ENCODE measurements around the gene SIPA1L3.

The SIPA1L3 gene

DNA sequence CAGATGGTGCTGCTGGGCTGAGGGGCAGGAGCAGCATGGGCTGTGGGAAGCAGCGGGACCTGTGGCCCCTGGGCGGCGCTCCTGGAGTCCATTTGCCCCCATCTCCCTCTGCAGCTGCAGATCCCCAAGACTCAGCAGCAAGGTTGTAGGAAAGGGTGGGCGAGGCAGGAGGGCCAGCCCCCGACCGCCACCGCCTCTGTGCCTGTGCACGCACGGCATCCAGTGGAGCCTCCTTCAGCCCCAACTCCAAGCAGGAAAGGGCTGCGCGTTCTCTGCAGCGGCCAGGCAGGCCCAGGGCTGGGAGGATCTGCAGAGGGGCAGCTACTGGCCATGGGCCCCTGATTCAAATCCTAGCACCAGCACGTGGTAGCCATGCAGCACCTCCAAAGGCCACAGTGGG lies 296.2 kb downstream of the SIPA1L3 start:
- DNase-seq = no peak

DNA sequence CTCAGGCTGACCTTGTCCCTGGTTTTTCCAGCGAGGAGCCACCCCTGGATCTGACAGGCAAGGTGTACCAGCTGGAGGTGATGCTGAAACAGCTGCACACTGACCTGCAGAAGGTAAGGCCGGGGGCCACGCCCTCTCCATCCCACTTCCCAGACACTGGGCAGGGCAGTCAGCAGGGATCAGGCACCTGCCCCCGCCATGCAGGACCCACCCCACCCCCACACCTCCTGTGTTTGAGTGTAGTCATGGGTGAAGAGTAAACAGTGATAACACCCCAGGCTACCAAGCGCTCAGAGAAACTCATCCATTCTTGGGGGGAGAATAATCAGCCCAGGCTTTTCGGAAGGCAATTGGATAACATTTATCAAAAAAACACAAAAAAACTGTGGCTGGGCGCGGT lies 297.1 kb downstream of the SIPA1L3 start:
- DNase-seq = peak; percentile 20

DNA sequence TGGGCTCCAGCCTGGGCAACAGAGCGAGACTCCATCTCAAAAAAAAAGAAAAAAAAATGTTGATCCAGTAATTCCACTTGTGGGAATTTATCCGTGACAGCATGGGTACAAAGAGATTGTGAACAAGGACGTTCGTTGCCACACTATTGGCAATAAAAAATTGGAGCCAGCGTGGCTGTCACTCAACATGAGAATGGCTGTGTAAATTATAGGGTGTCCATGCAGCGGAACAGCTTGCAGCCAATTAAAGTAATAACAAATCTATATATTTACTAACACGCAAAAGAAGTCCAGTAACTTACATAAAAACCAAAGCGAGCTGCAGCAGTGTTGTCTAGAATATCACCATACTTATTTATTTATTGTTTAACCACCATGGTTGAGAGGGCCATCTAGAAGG lies 297.7 kb downstream of the SIPA1L3 start:
- DNase-seq = no peak

DNA sequence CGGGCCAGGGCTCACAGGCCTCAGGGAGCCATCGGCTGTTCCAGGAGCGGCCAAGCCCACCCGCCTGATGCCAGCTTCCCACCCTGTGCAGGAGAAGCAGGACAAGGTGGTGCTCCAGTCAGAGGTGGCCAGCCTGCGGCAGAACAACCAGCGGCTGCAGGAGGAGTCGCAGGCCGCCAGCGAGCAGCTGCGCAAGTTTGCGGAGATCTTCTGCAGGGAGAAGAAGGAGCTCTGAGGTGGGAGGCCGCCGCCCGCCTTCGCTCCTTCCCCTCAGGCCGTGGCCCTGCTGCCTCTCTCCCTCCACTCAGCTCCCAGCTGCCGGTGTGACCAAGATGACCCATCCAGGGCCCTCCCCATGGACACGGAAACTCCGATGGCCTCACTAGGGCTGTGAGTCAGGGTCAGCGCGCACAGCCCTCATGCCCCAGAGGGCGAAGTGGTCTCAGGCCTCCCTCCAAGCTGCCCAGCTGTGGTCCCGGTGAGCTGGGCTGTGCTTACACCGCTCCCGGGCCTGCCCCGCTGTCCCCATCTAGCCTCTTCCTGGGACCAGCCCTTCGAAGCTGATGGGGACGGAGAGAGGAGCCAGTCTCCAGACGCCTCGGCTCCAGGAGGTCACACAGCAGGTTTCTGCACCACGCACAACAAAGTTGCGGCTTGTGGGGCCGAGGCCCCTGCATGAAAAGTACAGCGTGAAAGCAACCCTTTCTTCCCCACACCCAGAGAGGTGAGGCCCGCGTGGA lies 299.2 kb downstream of the SIPA1L3 start:
- no peak for DNase-seq

DNA sequence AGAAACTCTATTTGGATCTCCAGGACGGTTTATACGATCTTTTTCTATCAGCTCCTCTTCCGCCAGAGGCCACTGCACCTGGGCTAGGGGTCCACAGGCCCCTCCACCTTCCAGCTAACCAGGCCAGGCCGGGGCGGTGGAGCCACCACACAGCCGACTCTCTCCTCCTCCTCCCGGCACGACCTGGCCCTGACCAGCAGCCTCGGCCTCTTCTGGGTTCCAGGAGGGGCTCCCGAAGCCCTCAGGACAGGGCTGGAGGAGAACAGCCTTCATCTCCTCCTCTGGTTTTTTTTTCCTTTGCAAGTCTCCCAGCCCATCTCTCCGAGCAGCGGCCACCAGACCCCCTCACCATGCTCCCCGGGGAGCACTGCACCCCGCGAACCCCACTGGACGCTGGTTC lies 299.9 kb downstream of the SIPA1L3 start:
- DNase-seq = no peak

DNA sequence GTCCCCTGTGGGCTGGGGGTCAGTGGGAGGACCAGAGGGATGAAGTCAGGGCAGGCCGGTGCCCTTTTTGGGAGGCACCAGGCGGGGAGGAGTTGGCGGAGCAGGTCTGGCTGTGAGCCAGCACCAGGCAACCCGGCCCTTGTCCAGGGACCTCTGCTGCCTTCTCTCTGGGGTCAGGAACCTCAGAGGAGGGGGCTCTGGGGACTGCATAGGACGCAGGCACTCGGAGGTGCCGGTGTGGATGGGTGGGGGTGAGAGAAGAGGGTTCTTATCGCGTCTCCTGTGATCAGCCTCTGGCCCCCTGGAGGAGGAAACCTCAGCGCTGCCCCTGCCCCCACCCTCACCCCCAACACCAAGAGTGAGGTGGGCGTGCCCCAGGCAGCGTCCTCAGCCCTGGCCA lies 300.5 kb downstream of the SIPA1L3 start:
- DNase-seq = no peak

DNA sequence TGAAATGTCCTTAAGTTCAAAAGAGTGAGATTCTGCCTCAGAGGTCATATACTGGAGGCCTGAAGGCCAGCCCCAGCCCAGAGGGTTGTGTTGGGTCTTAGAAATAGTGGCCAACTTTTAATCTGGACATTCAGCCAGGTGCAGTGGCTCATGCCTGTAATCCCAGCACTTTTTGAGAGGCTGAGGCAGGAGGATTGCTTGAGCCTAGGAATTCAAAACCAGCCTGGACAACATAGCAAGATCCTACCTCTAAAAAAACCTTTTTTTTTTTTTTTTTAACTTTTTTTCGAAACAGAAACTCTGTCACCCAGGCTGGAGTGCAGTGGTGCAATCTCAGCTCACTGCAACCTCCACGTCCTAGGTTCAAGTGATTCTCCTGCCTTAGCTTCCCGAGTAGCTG lies 301.6 kb downstream of the SIPA1L3 start:
- DNase-seq = no peak

DNA sequence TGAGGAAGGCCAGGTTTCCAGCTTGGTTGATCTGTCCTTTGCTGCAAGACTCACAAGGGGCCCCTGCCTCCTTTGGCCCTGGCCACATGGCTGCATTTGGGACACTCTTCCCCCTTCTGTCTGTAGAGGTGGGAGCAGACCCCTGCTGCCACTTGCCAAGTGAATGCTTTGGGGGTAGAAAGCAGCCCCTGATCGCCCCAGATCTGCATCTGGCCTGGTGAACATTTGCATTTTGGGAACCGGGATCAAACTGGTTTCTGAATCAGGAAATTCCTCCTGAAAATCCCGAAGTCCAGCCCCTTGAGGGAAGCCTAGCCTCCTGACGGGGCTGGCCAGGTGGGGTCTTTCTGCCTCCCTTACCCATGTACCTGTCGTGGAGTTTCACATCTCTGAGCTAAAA lies 302.1 kb downstream of the SIPA1L3 start:
- no peak for DNase-seq

DNA sequence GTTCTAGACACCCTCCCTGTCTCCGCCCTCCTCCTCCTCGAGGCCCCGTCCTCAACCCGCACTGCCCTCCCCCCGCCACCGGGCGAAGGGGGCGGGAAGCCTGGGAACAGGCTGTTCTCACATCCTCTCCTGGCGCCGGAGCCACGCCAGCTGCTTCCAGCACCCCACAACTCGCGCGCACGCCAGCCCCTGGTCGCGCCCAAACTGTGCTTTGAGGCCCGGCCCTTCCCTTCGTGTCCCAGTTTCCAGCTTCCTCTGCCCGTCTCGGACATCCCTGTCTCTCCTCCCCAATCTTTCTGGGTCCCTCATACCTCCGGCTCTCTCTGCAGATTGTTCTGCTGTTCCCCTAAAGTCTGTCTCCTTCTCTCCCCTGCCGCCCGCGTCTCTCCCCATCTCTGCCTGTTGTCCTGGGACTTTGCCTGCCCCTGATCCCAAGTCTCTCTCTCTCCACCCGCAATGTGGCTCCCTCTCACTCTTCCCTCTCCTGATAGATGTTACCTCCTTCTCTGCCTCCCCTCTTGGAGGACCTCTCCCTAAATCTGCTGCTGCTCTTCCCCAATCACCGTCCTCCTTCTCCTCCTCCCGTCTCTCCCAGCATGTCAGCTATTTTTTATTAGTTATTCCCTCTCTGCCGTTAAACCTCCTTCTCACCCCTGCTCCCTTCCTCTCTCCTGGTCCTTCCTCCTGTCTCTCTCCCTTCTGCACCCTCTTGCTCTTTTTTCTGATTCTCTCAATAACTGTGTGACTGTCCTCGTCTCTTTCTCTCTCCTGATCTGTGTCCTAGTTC lies 302.9 kb downstream of the SIPA1L3 start:
- DNase-seq = peak; percentile 71

DNA sequence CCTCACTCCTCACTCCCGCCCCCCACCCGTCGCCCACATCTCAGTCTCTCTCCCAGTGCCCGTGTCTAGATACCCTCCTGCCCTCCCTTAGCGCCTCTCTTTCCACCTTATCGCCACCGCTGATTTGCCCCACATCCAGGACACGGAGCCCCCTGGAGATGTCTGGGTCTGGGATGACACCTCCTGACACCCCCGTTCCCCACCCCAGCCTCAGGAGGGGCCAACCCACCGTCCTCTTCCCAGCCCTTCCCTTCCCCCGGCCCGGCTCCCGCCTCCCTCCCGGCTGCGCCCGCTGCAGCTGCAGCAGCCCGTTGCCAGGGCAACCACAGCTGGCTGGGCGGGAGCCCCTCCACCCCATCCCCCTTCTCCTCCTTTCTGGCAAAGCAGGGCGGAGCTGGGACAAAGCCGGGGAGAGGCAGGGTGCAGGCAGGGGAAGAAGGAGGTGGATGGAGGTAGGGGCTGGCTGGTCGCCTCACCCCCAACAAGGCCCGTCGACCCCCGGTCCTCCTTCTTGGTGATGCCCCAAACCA lies 303.5 kb downstream of the SIPA1L3 start:
- DNase-seq = peak; percentile 94

DNA sequence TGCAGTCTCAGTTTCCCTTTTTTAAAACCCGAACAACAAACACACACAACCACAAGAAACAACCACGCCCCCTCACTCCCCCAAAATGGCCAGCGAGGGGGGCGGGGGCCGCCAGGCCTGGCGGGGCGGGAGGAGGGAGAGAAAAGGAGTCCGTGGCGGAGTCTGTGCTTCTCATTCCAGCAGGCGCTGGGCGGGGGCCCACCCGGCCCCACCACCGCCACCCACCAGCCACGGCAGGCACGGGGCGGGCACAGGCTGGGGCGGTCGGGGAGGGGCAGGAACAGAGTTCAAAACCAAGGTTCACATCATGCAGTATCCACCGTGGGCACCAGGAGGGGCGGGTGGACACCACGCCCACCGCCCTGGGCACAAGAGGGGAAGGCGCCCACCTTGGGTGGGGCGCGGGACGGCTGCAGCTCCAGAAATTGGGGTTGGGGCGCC lies 304.2 kb downstream of the SIPA1L3 start:
- DNase-seq = no peak

DNA sequence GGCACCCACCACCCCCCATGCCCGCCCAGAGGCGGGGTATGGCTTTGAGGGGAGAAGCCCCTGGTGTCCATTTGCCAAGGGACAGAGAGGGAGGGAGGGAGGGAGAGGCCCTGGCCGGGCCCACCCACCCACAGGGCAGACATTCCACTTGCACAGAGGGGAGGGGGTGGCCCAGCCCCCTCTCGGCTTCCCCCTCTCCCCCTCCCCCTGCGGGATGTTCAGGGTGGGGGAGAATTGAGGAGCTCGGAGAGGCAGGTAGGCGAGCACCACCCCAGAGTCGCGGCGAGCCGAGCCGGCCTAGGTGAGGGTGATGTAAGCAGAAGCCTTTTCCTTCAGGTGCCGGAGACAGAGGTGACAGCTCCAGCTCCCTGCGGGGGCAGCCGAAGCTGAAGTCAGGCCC lies 304.8 kb downstream of the SIPA1L3 start:
- no peak for DNase-seq

DNA sequence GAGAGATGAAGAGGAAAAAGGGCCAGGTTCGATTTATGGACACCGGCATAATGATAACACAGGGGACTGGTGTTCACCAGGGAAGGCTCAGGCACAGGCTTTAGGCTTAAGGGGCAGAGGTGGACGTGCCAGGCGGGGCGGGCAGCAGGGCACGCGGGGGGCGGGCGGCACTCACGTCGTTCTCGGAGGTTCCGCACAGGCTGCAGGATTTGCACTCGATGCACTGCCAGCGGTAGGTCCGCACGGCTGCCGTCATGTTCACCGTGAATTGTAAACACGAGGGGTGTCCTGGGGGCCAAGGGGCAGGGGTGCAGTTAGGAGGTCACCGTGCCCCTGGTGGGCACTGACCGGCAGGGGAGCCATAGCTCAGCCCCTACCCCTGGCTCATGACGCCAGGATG lies 306.5 kb downstream of the SIPA1L3 start:
- DNase-seq = no peak

DNA sequence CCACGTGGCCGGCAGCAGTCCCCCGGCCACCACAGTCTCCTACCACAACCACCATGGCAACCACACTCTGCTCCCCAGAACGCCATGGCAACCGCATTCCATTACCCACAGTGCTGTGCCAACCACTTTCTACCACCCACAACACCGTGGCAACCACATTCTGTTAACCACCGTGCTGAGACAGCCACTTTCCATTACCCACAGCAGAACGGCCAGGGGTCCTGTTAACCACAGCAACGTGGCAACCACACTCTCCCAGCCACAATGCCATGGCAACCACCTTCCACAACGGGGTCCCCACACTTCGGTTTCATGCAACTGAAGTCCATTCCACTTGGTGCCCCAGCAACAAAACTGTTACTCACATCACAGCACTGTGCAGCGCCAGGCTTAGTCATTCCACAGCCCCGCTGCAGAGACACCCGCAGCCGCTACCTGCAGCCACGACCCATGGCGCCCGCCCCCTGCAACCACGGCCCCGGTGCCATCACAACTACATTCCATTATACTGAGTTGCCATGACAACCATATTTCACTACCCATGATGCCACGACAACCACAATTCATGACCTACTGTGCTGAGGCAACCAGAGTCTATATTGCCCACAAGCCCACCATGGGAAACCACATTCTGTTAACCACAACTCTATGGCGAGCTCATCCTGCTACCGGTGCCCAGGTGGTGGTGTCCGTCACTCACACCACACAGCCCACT lies 307.1 kb downstream of the SIPA1L3 start:
- no peak for DNase-seq

DNA sequence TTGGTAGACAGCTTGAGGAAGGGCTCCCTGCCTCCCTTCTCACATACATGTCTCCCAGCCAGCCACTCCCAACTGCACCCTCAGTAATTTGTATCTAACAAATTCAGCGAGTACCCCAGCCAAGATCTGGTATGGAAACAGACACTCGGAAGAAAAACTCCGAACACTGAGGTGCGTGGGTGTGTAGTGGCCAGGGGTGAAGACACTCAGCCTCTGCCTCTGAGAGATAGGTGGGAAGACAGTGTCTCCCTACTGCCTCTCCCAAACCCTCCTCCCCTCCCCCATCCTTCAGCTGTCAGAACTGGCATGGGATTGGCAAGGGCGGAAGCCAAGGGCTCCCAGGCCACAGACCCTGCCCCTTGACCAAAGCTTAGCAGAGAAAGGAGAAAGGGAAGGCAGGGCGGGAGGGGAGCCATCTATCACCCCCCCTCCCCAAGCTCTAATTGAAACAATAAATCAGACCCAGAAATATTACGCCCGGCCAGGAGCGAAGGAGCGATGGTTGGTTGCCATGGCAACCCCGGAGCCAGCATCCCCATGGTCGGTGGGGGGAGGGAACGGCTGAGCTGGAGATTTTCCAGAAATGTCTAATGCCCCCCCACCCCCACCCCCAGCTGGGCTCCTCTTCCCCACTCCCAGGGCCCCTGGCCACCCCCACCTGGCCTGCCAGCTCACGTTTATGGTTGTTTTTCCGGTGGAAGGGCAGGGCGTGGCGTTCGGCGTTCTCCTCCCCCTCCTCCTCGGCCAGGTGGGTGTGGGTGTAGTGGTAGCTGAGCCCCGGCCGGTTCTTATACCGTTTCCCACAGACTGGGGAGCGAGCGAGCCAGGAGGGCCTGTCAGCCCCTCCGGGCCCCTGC lies 310.0 kb downstream of the SIPA1L3 start:
- no peak for DNase-seq

DNA sequence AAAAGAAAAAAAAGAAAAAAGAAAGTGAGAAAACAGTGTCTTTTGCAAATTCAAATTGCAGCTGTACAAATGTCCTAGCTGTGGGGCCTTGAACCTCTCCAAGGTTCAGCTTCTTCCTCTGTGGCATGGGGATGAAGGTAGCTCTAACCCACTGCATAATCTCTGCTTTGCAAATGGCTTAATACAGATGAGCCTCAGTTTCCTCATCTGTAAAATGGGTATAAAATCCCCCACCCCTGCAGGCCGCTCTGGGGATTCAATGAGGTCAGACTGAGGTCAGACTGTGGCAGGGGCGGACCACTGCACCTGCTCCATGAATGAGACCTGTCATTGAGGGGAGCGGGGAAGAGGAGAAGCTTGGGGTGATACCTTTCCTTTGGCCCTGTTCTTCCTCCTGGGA lies 311.2 kb downstream of the SIPA1L3 start:
- DNase-seq = no peak

DNA sequence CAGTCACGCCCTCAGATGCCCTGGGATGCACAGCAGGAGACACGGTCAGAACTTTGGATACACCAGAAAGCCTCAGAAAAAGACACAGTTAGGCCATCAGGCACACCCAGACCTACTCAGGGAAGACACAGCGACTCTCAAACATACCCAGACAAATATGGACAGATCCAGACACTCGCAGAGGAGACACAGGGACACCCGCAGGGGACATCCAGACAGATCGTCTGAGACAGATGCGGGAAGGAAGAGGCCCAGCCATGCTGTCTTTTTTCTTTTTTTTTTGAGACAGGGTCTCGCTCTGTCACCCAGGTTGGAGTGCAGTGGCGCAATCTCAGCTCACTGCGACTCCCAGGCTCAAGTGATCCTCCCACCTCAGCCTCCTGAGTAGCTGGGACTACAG lies 312.2 kb downstream of the SIPA1L3 start:
- DNase-seq = no peak

DNA sequence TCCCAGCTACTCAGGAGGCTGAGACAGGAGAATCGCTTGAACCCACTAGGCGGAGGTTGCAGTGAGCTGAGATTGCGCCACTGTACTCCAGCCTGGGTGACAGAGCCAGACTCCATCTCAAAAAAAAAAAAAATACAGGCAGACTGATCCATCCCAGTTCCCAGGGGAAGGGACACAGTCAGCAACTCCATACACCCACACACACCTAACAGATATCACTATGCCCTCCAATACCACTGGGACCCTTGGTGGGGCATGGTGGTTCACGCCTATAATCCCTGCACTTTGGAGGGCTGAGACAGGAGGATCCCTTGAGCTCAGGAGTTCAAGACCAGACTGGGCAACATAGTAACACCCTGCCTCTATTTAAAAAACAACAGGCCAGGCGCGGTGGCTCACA lies 314.4 kb downstream of the SIPA1L3 start:
- no peak for DNase-seq

DNA sequence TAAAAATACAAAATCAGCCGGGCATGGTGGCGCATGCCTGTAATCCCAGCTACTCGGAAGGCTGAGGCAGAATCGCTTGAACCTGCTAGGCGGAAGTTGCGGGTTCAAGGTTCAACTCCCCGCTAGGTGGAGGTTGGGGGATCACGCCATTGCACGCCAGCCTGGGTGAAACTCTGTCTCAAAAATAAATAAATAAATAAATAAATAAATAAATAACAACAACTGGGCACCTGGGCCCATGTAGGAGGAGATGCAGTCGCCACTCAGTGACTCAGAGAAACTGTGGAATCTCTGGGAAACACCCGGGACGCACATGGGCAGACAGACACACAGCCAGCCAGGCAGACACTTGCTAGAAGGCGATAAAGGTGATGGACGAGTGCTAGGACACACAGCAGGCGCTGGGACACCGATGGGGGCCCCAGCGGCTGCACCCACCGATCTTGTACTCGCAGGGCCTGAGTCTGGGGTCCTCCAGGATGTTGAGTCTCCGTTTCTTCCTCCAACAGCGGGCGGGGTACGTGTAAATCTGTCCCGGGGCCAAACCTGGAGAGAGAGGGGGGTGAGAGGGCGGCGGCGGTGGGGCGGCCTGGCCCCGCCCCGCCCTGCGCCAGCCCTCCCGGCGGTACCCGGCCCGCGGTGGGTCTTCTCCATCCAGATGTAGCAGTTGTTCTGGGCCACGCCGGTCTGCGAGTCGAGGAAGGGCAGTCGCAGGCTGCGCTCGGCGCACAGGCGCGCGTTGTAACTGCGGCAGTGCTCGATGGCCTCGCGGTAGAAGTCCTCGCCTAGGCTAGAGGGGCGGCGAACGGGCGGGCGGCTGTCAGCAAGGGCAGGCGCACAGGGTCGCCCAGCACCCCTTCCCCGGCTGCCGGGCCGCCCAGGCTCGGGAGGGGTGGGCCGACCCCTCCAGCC lies 315.2 kb downstream of the SIPA1L3 start:
- no peak for DNase-seq

DNA sequence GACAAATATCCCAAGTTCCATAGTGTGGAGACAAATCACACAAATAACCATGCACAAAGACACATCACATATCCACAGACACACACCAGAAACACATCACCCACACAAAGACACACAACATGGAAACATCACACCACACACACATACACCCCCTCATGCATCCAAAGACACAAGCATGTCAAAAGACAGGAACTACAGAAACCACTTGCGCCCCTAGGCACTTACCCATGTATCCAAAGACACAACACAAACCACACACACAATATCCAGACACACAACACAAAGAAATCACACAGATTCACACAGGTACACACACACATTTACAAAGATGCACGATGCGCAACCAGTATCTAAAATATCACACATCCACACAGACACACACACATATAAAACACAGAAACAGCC lies 316.1 kb downstream of the SIPA1L3 start:
- no peak for DNase-seq

DNA sequence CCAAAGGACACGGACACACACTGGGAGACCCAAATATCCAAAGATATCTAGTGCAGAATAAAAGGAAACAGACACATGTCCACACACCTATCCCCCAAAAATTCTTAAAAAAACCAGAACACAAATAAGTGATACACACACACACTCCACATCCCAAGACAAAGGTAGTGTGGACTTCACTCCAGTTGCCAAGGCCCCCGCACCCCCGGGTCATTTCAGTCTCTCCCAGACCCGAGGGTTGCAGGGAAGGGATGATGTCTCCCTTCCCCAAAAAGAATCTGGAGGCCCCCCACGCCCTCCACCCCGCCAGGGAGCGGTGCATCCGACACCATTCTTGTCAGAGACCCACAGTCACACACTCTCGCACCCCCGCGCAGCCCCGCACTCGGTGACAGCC lies 316.6 kb downstream of the SIPA1L3 start:
- DNase-seq = no peak

All from NCI-H1105 (cell line).